OCI-M1 (cell line): ENCODE results near the gene S100A6.
"Not testable (repeated sequence)": the region's sequence is repeated elsewhere in the genome, so short reads cannot be mapped to it uniquely, and the experiment has no call there.

ENCODE experiments used
- DNase-seq: peaks from one replicate; lab custom pipeline; 2025; lab: John Stamatoyannopoulos, UW

The S100A6 gene

GRCh38 chr1:153531638-153532037, 4.2 kb downstream of the S100A6 start:
- DNase-seq: no peak

DNA sequence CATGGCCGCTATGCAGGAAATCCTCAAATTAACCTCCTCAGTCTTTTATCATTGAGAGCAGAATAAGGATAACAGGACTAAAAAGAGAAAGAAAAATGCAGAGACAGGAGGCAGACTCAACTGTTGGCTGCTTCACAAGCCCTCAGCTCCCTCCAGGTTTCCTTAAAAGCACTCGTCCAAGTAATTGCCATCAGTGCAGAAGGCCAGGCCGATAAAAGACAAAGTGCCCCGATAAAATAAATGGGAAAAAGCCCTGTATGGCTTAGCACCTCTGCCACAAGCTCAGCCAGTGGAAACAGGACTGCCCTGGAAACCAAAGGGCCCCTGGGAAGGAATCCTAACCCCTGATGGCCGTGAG, 8.1 kb downstream of the S100A6 start:
- DNase-seq: no peak

DNA sequence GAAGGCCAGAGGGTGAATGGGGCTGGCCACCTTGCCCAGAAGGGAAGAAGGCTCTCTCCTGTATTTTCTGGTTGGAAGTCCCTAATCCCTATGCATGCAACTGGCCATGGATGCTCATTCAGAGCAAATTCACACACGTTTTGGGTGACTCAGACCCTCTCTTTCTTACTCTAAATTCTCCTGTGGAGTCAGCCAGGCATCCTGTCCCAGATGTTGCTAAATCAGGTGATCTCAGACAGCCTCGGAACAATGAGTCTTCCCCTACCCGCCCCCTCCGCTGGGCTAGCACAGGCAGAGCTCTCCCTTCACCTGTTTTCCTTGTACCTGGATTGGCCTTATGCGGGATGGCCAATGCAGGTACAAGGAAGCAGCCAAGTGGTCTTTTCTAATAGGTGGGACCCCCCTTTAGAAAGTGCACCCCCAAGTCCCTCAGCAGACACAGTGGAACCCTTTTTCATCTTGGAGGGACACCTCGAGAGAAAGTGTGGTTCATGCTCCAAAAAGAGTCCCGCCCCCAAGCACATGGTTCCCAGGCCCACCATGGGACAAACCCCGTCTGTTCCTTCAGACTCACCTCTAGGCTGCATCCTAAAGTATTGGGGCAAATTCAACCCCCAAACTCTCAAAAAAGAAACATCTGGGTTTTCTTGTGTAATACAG, 8.6 kb downstream of the S100A6 start:
- DNase-seq: no peak

GRCh38 chr1:153526132-153526543, 9.7 kb downstream of the S100A6 start:
- DNase-seq: peak; percentile 75

DNA sequence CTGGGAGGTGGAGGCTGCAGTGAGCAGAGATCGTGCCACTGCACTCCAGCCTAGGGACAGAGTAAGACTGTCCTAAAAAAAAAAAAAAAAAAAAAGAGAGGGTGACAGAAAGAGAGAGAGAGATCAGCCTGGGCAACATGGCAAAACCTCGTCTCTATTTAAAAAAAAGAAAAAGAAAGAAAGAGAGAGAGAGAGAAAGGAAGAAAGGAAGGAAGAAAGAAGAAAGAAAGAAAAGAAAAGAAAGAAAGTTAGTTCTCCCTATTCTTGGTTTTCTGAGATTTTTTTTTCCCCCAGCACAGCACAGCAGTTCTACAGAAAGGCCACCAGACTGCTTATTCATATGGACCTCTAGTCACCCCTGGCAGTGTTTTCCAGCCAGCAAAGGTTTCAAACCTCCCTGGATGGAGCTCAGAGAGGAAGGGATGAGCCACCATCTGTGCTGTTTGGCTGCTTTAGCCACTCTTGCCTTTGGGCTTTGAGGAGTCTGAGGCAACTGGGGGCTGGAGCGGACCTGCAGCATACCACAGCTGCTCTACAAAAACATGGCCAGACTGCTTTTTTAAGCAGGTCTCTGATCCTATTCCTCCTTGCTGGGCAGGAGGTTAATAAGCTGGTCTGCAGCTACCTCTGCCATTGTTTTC, 10.6 kb downstream of the S100A6 start:
- no peak for DNase-seq

GRCh38 chr1:153522353-153523048, 13.3 kb downstream of the S100A6 start:
- not testable (repeated sequence) for DNase-seq

GRCh38 chr1:153521808-153522207, 14.0 kb downstream of the S100A6 start:
- DNase-seq: not testable (repeated sequence)

DNA sequence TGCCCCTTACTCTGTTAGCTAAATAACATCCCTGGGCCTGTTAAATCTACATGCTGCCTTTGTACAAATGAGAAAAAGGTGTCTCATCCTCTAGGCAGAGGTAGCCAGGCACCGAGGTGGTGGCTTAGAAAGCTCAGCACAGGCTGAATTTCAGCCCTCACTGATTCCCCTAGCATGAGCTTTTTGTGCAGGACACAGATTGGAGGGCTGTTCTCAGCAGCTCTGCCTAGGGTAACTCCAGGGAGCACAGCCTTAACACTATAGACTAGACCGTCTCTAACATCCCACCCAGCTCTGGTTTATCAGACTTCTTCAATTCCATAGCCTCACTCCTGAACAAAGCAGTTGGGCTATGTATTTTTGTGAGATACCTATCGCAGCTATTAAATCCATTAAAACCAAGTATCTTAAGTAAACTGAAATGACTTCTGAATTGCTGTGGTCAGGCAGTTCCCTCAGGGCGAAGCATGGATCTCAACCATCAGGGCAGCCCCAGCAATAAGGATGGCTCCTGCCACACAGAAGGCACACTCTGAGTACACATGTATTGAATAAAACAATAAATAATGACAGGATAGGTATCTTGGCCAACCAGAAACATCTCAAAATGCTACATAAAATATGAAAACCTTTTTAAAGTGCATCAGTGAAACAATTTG, 14.8 kb downstream of the S100A6 start:
- DNase-seq: no peak

DNA sequence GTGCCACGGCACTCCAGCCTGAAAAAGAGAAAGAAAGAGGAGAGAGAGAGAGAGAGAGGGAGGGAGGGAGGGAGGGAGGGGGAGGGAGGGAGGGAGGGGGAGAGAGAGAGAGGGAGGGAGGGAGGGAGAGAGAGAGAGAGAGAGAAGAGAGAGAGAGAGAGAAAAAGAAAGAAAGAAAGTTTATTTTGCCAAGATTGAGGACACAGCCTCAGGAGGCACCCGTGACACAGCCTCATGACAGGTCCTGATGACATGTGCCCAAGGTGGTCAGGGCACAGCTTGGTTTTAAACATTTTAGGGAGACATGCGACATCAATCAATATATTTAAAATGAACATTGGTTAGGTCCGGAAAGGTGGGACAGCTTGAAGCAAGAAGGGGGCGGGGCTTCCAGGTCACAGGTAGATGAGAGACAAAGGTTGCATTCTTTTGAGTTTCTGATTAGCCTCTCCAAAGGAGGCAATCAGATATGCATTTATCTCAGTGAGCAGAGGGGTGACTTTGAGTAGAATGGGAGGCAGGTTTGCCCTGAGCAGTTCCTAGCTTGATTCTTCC, 15.6 kb downstream of the S100A6 start:
- DNase-seq: not testable (repeated sequence)

DNA sequence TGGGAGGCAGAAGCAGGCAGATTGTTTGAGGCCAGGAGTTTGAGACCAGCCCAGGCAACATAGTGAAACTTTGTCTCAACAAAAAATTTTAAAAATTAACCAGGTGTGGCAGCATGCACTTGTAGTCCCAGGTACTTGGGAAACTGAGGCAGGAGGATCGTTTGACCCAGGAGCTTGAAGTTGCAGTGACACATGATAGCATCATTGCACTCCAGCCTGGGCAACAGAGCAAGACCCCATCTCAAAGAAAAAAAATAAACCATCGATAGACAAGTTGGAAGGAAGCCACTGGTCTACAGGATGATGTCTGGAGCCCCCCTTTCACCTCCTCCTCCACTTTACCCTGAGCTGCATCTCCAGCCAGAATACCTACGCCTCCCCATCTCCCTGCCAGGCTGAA, 16.5 kb downstream of the S100A6 start:
- no peak for DNase-seq

DNA sequence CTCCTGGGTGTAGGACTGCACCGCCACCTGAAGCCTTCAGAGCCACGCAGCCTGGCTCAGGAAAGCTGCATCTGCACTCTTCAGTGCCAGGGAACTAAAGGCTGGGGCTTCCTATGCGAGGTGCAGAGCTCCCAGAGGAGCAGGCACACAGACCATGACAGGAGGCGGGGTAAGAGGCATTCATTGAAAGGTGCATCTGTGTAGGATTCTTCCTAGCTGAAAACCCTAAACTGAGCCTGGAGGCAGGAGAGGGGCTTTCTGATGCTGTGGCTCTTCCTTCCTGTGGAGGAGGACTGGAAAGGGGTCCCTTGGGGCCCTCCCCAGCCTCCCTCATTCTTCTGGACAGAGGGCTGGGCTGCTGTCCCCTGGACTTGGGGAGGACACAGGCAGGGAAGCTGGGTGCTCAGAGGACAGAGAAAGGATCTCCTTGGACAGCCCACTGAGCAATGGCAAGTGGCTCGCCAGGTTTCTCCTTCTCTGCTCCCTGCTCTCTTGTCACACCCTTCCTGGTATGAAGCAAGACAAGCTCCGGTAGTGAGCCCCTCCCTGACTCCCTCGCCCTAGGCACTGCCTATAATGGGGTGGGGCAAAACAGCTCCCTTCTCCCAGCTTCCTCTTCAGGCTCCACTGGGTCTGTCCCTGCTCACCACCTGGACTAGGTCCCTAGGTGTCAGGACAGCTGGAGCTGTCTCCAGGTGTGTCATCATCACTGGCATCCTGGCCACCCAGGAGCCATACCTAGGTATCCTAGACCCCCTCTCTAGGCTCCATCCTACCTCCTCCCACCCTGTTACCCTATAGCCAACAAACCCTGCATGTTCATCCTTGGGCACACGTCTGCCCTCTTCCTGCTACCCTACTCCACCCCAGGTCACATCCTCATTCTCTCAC, 20.0 kb downstream of the S100A6 start:
- peak; percentile 68 for DNase-seq

GRCh38 chr1:153513666-153514065, 22.1 kb downstream of the S100A6 start:
- DNase-seq: no peak

GRCh38 chr1:153513023-153513422, 22.8 kb downstream of the S100A6 start:
- no peak for DNase-seq

DNA sequence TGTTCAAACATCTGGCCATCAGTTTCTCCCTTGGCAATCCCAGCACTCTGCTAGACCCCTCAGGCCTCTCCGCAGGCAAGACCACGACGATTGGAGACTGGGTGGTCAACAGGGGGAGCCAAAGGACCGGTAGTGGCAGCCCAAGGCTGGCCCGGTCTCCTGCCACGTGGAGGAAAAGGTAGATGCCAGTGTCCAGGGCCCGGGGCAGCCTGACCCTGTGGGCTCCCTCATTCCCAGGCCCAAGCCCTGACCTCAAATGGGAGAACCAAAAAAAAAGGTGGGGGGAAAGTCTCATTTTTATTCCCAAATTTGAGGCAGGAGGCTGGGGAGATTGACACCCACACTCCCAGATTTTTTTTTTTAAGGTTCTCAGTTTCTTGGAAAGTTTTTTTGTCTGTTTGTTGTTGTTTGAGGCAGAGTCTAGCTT, 24.8 kb downstream of the S100A6 start:
- DNase-seq: peak; percentile 90

GRCh38 chr1:153509729-153510354, 25.9 kb downstream of the S100A6 start:
- peak; percentile 78 for DNase-seq

DNA sequence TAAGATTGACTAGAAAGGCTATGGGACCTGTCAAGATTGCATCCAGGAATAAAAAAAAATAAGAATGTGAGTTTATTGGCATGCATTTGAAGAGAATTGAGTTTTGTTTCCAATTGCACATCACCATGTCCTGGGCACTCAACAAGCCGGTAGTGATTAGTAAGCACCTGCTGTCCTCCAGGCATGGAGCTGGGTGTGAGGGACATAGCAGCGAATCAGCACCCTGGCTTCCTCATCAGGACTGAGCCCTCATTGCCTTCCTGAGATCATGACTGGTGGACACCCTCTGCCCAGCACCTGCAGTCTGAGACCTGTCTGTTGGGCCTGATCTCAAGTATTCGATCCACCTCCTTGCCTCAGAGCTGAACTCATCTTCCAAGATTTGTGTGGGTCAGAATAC, 26.8 kb downstream of the S100A6 start:
- no peak for DNase-seq

DNA sequence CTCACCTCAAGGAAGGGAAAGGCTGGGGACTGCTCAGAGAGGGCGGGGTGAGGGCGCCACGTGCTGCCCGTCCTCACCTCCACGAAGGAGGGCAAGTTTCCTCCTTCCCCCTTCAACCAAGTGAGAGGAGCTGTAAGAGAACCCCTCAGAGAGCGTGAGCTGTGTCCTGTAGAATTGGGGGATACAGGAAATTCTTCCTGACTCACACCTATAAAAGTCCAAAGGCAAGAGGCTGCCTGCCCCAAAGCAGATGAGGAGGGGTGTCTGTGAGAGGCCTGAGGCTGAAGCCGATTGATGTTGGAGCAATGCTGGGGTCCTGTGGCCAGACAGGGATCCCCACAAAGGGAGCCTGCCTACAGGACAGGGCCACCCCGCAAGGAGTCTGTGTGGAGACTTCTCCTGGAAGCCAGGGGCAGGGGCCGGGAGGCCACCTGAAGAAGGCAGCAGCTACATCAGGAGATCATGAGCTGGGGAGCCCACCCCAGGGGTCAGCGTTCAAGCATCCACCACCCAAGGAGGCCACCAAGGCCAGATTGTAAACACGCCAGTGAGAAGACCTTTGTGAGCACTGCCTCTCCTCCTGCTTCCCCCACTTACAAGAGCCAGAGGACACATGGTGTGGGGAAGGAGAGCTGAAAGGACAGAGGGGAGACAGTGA, 27.7 kb downstream of the S100A6 start:
- no peak for DNase-seq

- DNase-seq: no peak
These were observed 28.9 kb downstream of the S100A6 start for GRCh38 chr1:153506831-153507413.

DNA sequence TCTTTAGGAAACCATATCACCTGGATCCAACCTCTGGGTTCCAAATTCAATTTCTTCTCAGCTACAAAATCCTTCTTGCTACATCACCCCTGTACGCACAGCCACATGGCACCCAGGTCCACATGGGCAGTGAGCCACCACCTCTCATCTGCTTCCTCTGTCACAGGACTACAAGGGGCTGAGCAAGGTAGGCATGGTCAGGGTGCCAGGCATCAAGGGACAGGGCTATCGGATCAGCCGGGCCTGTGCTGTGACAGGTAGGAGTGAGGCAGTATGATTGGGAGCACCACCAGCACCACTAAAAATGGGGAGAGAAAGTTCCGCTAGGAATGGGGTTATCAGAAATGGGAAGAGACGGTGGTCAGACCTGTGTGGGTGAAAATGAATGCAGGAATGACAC, 29.4 kb downstream of the S100A6 start:
- no peak for DNase-seq

GRCh38 chr1:153505576-153505975, 30.2 kb downstream of the S100A6 start:
- no peak for DNase-seq
